ENCODE data around the gene PTGDR2. TPM values are rescaled to one million over a fixed set of nuclear protein-coding genes. Genes with fewer than 3 reads are reported as not detected.

The PTGDR2 gene
- total RNA-seq, 1 experiment from 2014 or later = not detected

GRCh38 chr11:60863550-60864521 is 8.1 kb upstream of the PTGDR2 start:
- in situ Hi-C loops (cut with HindIII; ENCODE audit: low pct_unique_long_range_greater_than_20kb, low sequenced_read_pairs) = no loop called here
- DNase-seq (ENCODE audit: low read depth, low spot score) = no peak

- in situ Hi-C loops (cut with HindIII; ENCODE audit: low pct_unique_long_range_greater_than_20kb, low sequenced_read_pairs) = no loop called here
- no peak for DNase-seq (ENCODE audit: low read depth, low spot score)
Measured at GRCh38 chr11:60862171-60862570, 6.4 kb upstream of the PTGDR2 start.

DNA sequence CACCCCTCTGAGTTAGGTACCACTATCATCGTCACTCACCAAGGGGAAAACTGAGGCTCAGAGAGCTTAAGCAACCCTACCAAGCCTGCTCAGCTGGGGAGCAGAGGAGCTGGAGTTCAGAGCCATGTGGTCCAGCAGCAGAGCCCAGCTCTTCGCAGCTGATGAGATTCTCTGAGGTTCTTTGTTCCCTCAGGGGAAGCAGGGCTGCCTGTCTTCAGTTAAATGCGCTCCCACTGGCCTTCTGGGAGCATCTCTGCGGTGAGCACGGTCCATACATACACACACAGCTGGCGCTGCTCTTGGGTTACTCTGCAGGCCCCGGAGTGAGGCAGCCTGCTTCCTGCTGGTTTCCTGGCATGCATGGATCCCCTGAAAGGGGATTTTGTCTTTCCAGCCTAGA is 5.2 kb upstream of the PTGDR2 start:
- in situ Hi-C loops (cut with HindIII; ENCODE audit: low pct_unique_long_range_greater_than_20kb, low sequenced_read_pairs) = no loop called here
- DNase-seq (ENCODE audit: low read depth, low spot score) = no peak

DNA sequence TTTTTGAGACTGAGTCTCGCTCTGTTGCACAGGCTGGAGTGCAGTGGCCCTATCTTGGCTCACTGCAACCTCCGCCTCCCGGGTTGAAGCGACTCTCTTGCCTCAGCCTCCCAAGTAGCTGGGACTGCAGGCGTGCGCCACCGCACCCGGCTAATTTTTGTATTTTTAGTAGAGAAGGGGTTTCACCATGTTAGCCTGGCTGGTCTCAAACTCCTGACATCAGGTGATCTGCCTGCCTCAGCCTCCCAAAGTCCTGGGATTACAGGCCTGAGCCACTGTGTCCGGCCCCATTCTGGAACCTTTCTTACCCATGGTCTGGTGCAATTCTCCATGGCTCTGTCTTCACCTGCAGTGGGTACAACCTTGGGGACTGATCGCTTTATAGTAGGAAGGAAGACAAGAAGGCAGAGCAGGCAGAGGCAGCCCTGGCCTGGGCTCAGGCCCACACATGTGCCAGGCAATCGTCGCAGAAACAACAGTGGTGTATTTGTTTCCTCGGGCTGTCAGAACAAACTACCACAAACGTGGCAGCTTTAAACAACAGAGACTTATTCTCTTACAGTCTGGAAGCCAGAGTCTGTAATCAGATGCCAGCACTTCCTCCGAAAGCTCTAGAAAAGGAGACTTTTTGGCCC is 4.0 kb upstream of the PTGDR2 start:
- in situ Hi-C loops (cut with HindIII; ENCODE audit: low pct_unique_long_range_greater_than_20kb, low sequenced_read_pairs) = no loop called here
- peak; percentile 58 for DNase-seq (ENCODE audit: low read depth, low spot score)

GRCh38 chr11:60858731-60859464 is 3.1 kb upstream of the PTGDR2 start:
- in situ Hi-C loops (cut with HindIII; ENCODE audit: low pct_unique_long_range_greater_than_20kb, low sequenced_read_pairs) = no loop called here
- no peak for DNase-seq (ENCODE audit: low read depth, low spot score)

GRCh38 chr11:60858236-60858635 is 2.5 kb upstream of the PTGDR2 start:
- in situ Hi-C loops (cut with HindIII; ENCODE audit: low pct_unique_long_range_greater_than_20kb, low sequenced_read_pairs) = no loop called here
- DNase-seq (ENCODE audit: low read depth, low spot score) = no peak

DNA sequence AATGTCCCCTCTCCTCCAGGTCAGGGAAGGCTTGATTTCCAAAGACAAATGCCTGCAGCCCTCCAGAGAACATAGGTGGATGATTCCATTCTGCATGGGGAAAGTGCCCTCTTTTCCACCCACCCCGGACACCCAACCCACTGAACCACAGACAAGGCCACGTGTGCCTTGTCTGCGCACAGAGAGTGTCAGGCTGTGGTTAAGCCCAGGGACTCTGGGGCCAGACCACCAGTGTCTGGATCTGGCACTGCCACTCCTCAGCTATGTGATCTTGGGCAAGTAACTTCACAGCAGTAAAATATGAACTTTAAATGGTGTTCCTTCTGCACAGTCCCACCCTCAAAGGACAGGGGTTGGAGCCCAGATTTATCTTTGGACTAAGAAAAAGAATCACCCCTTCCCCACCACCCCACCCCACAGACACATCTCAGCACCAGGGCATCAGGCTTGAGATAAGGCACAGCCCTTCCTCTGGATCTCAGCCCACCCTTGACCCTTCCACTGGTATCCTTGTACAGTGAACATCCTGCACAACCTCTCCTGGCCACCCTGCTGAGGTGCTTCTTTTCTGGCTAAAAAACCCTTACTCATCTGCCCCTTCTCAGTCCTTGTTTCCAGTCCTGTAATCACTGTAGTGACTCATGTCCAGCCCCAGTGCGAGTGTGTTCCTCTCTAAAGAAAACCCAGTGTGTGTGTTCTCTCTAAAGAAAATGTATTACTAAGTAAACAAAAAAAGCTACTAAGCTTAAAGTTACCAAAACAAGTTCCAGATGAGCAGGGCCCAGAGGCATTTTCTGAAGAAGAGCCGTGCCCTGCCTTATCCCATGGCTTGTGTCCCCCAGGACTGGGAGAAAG is 1.9 kb upstream of the PTGDR2 start:
- DNase-seq (ENCODE audit: low read depth, low spot score) = no peak
- in situ Hi-C loops (cut with HindIII; ENCODE audit: low pct_unique_long_range_greater_than_20kb, low sequenced_read_pairs) = no loop called here

GRCh38 chr11:60854847-60855725 is 664 bp downstream of the PTGDR2 start:
- in situ Hi-C loops (cut with HindIII; ENCODE audit: low pct_unique_long_range_greater_than_20kb, low sequenced_read_pairs) = no loop called here
- no peak for DNase-seq (ENCODE audit: low read depth, low spot score)

- in situ Hi-C loops (cut with HindIII; ENCODE audit: low pct_unique_long_range_greater_than_20kb, low sequenced_read_pairs) = no loop called here
- DNase-seq (ENCODE audit: low read depth, low spot score) = no peak
Measured at GRCh38 chr11:60854140-60854846, 1.5 kb downstream of the PTGDR2 start.

DNA sequence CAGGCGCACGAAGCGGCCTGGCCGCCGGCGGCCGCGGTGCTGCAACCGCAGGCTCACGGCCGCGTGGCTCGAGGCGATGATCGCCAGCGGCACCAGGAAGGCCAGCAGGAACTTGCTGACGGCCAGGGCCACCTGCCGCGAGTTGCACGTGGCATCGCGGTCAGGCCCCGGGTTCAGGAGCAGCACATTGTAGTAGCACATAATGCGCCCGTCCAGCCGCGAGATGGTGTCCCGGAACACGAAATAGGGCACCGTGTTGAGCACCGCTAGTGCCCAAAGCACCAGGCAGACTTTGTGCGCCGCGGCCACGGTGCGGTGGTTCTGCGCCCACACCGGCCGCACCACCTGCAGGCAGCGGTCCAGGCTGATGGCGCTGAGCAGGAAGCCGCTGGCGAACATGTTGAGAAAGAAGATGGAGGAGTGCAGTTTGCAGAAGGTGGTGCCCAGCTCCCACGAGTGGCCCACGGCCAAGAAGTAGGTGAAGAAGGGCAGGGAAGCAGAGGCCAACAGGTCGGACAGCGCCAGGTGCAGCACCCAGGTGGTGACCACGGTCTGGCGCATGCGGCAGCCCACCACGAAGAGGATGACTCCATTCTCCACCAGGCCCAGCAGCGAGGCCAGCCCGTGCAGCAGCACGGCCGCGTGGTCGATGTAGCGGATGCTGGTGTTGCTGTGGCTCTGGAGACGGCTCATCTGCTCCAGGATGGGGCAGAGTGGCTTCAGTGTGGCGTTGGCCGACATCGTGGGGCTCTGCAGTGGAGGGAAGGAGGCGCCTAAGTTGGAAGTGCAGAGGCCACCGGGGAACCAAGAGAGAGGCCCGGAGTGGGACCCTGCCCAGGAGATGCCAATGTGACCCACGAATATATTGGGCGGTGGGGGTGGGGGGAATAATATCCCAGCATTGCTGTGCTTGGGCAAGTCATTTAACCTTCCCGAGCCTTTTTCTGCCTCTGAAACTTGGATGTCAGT is 2.5 kb downstream of the PTGDR2 start:
- no peak for DNase-seq (ENCODE audit: low read depth, low spot score)
- in situ Hi-C loops (cut with HindIII; ENCODE audit: low pct_unique_long_range_greater_than_20kb, low sequenced_read_pairs) = no loop called here

DNA sequence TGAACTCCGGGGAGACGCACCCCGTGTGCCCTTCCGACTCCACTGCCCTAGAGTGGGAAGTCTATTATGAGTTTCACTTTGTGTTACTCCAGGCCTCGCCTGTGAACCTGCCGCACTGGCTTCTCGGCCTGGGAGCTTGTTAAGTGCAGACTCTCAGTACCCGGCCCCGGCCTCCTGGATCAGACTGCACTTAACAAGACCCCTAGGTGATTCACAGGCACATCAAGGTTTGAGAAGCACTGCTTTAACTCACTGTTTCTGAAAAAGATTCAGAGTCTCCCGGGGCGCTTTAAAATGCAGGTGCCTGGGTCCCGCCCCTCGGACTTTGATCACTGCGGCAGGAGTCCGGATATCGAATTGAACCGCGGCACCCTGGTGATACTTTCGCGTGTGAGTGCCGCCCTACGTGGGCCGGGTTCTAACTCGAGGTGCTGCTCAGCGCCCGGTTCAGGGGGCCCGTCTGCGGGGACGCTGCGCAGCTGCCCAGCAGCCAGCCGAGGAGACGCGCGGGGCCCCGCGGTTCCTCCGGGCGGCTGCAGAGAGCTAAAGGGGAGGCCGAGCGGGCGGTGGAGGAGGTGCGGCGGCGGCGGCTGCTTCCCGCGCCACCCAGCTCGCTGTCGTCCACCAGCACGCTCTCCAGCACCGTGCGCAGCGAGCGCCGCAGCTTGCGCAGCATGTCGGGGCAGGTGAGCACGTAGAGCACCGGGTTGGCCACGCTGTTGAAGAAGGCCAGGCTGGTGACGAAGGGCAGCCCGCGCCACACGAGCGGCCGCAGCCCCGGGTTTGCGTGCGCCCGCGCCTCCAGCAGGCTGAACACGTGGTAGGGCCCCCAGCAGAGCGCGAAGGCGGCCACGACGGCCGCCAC is 3.4 kb downstream of the PTGDR2 start:
- in situ Hi-C loops (cut with HindIII; ENCODE audit: low pct_unique_long_range_greater_than_20kb, low sequenced_read_pairs) = no loop called here
- no peak for DNase-seq (ENCODE audit: low read depth, low spot score)

DNA sequence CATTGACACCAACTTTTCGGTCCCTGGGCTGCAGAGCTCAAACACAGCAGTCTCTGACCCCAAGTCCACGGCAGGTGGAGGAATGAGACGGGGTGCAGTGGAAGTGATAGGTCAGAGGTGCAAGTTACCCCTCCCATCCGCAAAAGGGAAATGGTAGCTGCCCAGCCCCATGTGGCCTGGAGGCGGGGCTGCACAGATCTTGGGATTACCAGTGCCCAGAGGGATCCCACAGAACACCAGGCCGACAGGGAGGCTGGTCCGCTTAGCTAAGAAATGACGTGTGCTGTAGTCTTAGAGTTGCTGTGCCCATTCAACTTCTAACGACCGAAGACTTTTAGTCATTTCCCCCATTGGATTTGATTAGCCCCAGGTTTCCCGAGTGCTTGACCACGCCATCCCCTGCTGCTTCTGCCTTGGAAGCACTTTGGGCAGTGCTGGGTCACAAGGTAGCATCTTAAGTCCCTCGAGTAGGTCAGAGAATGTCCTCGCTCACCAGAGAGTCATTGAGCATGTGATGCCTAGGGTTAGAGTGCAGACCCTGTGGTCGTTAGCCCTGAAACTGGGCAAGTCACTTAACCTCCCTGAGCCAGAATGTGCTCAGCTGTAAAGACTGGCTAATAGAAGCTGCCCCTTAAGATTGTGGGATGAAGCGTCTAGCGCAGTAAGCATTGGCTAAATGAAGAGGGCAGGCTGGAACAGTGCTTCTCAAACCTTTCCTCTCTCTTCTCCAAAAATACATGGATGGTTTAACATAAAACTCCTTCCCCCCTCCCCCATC is 4.2 kb downstream of the PTGDR2 start:
- in situ Hi-C loops (cut with HindIII; ENCODE audit: low pct_unique_long_range_greater_than_20kb, low sequenced_read_pairs) = no loop called here
- no peak for DNase-seq (ENCODE audit: low read depth, low spot score)

DNA sequence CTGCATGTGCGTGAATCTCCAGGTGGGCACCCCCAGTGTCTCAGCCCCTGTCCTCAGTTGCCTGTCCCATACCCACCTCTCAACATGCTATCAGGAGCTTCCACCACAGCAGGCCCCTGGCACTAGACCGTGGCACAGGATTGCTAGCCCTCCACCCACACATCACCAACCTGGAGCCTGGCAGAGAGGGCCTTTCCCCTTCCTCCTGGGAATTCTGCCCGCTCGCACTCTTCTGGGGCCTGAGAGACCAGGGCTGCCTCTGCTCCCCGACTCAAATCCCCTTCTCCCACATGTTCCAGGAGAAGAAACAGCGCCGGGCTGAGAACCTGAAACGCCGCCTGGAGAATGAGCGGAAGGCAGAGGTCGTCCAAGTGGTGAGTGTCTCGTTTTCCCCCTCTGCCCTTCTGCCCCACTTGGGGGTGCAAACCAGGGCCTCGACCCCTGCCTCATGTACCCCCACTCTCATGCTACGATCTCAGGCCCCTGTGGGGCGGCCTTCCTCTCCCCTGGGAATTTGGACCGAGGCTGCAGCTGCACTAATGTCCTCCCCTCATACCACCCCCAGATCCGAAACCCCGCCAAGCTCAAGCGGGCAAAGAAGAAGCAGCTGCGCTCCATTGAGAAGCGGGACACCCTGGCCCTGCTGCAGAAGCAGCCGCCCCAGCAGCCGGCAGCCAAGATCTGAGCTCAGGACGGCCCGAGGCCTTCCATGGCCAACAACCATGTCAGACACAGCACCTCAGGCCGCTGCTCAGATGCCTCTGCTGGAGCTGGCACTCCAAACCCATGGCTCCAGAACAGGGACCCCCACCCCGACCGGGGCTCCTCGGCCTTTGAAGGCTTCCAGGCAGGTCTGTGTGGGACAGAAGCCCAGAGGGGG is 5.9 kb downstream of the PTGDR2 start:
- in situ Hi-C loops (cut with HindIII; ENCODE audit: low pct_unique_long_range_greater_than_20kb, low sequenced_read_pairs) = no loop called here
- no peak for DNase-seq (ENCODE audit: low read depth, low spot score)

Measured in SK-MEL-5 (cell line).